GM19372 (cell line): ENCODE results near the gene PARP15.
A peak's percentile ranks its signal among the peaks of the same experiment; 100 is the strongest.
"Not testable (repeated sequence)": the region's sequence is repeated elsewhere in the genome, so short reads cannot be mapped to it uniquely, and the experiment has no call there.

Experiments
- ATAC-seq: cut with Tn5 transposase; IDR thresholded peaks from one replicate; pipeline ENCODE4 v1.9.1; 2021; ENCODE audit warnings: mild to moderate bottlenecking, low read depth, moderate library complexity; ENCODE audit not compliant: unreplicated experiment

PARP15 gene

DNA sequence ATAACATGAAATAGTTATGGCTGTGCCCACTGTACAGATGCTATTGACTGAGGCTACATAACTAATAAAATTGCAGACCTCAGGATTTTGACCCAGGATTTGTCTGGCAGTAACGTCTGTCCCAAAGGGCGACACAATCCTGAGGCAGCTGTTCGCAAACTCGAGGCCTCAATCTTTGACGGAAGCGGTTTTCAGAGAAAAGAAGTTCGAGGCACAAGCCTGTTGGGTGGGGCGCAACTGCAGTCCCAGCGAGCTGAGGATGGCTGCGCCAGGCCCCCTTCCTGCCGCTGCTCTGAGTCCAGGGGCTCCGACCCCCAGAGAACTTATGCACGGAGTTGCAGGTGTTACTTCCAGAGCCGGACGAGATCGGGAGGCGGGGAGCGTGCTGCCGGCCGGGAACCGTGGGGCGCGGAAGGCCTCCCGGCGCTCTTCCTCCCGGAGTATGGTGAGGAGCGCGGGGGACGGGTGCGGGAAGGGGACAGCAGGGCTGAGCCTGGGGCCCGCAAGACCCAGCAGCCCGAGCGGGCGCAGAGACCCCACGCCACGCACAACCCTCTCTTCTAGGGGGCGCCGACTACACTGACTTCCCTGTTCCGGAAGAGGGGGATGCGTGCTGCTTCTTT, at the start of gene PARP15:
TSS of gene PARP15 (plus strand) at position 242 of the 623 bp plus-strand sequence. CDS start at position 260, 18 bp downstream.
- ATAC-seq: no peak

DNA sequence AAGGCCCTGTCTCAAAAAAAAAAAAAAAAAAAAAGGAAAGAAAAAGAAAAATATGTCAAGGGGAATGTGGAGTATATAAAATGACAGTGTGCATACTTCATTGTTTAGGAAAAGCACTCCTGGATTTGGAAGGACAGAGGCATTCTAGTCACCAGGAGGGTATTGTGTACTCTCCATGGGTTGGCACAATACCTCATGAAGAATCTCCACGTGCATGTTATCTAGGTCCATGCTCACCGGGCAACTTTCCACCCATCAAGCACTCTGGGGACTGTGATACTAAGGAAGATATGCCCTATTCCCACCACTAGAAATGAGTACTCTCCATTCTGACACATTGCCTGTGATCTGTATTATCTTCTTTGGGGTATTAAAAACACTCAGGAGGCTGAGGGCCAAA, 47.3 kb upstream of the PARP15 start:
- ATAC-seq: no peak

DNA sequence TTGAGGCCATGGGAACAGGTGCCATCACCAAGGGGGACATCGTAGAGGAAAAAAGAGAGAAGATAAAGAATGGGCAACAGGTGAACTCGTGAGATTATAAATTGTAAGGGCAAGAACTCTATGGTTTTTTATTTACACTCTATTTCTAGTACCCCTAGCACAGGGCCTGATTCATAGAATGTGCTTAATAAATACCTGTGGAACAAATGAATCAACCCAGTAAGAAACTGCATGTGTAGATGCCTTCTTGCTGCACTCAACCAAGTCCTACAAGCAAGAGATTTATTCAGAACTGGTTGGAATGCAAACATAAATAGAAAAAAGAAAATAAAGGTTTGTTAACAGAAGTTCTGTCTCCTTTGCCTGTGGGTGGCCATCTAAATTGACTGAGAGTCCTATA, 44.0 kb upstream of the PARP15 start:
- no peak for ATAC-seq

DNA sequence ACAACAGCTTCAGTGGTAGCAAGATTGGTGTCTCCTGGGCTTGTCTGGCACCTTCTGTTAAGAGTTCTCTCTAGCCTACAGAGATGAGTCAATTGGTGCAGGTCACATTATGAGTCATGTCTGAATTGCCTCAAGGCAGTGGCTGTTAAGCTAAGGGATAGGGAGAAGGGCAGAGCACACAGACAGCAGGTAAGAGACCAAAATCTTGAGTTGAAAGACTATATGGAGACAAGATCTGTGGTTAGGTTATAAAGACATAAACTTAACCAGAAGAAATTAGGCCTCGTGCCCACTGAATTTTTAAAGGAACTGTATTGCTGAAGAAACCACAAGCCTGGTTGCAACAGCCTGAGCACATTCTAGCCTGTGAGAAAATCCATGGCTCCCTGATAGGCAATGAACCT, 43.5 kb upstream of the PARP15 start:
- ATAC-seq: peak; percentile 96

DNA sequence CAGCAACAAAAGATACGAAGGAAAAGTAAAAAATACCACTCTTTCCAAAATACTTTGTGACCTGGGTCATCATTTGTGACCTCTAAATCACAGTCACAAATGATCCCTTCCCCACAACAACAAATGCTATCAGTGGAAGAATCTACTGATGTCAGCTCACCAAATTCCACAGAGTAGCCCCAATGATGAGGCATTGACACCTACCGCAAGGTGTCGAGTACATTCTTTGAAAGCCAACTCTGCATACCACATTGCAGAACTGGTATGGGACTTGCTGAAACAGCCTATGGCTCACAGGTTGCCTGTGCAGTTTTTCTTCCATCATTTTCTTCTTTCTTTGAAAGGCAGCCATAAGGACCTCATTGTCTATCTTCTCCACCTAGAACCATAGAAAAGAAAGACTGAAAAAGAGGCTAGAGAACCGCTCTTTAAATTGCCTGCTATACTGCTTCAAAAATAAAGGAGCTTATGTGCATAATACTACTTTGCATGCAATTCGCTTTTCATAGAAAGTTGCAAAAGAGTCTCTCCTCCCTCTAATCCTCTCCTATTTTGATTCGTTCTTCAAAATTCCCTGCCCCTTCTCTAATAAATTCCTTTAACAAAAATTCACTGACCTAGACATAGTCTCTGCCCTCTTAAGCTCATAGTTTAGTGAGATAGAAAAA, 41.4 kb upstream of the PARP15 start:
- no peak for ATAC-seq

DNA sequence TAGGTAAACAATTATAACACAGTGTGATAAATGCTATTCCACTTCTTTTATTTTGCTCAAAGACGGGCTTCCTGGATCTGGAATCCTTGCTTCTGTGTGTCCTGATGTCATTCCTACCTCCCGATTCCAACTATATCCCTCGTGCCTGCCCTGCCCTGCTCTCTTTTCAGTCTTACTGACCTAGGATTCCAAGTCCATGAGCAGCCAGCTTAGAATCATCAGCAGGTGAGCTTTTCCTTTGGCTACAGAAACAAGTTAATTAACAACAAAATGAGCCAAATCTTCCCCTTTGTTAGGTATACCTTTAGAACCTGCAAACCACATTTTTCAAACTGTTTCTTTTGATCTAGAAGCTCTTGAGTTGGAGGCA, 40.8 kb upstream of the PARP15 start:
- ATAC-seq: no peak

DNA sequence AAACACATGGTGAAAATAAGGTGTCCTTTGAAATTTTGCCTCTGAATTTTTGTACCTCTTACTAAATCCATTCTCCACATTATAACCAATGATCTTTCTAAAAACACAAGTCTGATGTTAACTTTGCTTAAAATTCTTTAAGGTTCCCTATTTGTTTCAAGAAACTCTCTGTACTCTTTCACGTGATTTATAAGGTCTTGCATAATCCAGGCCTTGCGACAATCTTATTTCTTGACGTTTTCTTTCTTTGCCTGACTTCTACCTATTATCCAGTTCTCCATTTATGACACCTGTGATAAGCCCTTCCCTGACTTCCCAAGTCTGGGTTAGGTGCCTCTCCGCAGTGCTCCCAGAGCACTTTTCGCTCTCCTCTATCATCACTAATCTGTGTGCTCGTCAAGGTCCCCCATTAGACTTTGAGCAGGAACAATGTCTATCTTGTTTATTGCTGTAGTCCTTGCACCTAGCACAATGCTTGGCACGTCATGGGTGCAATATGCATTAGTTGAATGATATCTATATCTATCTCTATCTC, 38.4 kb upstream of the PARP15 start:
- ATAC-seq: no peak

DNA sequence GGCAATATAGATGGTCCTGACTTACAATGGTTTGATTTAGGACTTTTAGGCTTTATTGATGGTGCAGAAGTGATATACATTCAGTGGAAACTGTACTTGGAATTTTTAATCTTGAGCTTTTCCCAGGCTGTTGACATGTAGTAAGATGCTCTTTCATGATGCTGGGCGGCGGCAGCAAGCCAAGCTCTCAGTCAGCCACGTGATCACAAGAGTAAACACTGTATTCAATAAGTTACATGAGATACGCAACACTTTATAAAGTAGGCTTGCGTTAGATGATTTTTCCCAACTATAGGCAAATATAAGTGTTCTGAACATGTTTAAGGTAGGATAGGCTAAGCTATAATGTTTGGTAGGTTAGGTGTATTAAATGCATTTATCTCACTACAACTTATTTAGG, 31.3 kb upstream of the PARP15 start:
- no peak for ATAC-seq

DNA sequence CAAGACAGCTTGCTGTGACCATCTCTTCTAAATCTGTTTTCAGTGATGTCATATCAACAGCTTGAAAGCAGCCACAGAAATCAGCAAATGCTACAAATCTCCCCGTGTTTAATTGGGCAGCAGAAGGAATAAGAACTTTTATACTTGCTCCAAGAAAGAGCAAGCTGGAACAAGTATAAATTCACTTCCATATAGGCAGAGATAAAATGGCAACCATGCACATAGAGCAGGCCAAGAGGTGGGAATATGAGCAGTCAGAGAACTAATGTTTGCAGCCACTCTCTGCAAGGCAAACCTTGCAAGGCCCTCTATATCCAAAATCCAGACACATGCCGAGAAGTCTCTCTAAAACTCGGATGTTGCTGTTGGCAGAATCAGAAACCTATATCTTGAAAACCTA, 29.4 kb upstream of the PARP15 start:
- no peak for ATAC-seq

DNA sequence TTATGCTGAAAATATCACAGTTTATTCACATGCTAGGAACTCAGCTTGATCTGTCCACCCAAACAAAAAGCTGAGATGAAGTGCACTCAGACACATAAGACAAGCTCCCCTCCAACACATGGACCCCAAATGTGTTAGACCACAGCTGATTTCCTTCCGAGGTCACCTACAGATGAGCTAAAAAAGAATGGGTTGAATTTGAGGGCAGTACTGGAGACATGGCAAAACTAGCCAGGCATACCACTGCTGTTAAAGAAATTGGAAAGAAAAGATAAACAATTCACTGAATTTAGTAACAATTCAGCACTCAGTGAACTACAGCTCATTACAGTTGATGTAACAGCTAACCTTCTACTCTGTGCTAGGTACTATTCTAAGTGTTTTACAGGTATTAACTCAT, 28.8 kb upstream of the PARP15 start:
- no peak for ATAC-seq

DNA sequence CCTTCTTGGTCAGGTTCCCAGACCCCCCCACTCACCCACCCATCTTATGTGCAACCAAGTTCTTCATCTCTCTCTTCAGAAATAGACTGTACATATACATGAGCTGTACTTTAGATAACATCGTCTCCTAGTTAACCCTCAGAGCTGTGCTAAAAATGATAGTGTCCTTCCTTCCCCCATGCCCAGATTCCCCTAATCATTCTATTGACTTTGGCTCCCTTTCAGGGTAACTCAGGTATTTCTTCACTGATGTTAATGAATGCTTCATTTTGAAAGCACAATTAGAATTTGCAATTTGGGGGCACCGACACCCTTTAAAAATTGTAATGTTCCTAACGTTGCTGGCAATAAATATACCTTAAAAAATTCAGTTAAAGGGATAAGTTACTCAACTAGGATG, 24.3 kb upstream of the PARP15 start:
- ATAC-seq: no peak

DNA sequence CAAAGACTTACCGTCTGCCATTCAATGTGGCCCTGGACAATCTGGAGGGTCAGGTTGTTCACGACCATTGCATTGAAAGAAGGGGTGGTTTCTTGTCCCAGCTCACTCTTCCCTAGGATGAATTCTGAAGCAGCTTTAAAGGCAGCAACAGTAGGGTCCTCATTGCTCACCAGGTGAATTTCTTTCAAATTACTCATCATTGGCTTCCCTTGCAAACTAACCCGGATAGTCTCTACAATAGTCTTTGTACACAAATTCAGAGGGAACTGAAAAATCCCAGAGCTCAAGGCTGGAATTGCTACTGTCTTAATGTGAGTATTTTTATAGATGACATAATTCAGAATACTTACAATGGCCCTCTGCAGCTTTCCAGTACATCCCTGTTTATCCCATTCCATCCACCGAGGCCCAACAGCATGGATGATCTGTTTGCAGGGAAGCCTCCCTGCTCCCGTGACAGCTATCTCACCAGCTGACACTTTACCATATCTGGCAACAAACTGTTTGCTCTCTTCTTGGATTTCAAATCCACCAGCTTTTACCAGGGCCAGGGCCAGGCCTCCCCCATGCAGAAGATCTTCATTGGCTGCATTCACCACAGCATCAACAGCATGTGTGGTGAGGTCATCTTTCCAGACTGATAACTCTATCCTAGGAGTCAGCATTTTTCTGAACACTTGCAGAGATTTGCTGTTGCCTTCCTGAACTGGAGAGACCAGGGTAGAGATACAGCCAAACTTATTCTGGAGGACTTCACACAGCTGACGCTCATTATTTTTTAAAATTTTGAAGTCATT, 22.0 kb upstream of the PARP15 start:
- ATAC-seq: no peak

DNA sequence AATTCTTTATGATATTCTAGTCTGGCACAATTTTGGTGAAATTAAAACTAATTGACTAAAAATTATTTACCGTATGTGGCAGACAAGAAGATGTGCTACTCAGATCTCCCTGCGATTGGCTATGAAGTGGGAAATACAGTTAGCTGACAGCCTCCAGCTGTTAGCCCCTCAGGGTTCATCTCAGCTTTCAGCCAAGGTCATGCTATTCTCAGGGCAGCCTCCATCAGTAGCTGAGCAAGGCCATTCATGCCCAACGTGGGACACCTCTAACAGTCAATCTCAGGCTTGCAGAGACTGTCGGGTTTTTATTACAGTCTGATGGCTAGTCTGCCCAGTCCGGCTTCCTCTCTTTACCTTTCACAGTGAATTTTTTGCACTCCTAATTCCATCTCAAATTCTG, 20.1 kb upstream of the PARP15 start:
- no peak for ATAC-seq

DNA sequence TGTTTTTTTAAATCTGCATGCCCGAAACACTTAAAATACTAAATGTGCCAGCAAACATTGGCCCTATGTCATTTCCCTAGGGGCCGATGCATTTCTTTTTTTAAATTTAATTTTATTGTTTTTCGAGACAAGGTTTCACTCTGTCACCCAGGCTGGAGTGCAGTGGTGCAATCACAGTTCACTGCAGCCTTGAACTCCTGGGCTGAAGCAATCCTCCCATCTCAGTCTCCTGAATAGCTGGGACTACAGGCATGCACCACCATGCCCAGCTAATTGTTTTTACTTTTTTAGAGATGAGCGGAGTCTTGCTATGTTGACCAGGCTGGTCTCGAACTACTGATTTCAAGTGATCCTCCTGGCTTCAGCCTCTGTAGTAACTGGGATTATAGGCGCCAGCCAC, 18.8 kb upstream of the PARP15 start:
- no peak for ATAC-seq

DNA sequence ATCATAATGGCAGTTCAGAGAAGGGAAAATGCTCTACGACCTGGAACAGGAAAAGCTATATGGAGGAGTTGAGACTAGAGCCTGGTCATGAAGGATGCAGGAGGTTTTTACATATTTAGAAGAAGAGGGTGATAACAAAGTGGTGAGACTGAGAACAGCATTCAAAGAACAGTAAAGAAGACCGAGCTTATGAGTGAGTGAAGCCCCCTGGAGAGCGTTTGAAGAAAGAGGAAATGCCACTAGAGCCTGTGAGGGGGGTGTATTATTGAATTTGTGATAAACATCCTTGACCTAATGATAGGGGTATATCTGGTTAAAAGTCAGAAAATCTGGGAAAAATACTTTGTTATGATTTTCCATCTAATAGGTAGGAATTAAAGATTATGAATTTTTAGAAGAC, 17.5 kb upstream of the PARP15 start:
- ATAC-seq: no peak

DNA sequence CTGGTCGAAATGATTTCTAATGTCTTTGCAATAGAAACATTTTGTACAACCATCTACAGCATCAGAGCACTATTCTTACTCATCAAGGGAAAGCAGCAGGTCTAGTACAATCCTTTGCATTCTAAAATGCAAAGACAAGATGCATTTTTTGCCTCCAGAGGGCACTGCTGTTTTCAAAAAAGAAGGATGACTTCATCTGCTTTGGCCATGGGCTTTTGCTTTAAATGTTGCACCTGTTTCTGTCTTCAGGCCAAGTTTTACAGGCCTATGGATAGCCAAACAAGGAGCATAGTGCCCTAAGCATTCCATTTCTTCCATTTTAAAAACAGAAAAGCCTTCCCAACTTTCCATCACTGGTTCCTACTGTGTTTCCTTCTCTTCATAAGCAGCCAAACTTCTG, 16.8 kb upstream of the PARP15 start:
- no peak for ATAC-seq

DNA sequence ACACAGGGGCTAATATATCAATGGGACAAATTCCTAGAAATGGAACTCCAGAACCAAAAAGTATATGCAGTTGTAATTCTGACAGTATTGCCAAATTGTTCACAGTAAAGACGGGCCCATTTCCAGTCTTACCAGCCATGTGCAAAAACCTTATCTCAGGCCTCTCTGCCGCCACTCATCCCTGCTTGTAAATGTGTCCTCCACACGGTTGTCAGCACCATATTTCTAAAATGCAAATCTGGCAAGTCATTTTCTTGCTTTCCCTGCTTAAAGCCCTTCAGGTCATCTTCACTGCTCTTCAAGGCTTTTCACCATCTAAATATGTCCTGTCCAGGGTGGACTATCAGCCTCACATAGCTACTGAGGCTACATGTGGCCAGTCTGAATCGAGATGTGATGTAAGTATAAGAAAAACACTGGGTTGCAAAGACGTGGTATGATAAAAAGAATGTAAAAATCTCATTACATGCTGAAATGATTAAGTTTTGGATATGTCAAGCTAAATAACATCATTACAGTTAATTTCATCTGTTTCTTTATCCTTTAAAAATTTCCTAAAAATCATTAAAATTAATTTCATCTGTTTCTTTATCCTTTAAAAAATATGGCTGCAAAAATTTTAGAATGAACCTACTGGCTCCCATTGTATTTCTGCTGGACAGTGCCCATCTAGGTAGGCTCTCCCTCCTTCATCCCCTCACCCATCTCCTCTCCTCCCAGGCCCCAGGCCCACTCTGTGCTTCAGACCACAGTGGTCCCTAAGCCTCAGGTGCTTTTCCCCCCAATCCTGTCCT, 14.3 kb upstream of the PARP15 start:
- ATAC-seq: no peak

DNA sequence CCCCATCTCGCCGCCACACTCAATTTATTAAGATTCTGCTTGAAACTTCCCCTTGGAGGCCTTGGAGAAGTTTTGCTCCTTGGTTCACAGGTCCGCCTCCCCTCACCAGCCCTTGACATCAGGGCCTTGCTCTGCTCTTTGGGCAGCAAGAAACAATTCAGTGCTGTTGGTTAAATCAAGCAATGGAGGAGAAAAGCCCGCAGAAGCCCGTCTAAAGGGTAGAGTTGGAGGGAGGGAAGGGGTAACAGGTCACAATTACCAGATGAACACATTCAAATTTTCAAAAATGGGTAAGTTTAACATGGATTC, 13.8 kb upstream of the PARP15 start:
- peak; percentile 4 for ATAC-seq

DNA sequence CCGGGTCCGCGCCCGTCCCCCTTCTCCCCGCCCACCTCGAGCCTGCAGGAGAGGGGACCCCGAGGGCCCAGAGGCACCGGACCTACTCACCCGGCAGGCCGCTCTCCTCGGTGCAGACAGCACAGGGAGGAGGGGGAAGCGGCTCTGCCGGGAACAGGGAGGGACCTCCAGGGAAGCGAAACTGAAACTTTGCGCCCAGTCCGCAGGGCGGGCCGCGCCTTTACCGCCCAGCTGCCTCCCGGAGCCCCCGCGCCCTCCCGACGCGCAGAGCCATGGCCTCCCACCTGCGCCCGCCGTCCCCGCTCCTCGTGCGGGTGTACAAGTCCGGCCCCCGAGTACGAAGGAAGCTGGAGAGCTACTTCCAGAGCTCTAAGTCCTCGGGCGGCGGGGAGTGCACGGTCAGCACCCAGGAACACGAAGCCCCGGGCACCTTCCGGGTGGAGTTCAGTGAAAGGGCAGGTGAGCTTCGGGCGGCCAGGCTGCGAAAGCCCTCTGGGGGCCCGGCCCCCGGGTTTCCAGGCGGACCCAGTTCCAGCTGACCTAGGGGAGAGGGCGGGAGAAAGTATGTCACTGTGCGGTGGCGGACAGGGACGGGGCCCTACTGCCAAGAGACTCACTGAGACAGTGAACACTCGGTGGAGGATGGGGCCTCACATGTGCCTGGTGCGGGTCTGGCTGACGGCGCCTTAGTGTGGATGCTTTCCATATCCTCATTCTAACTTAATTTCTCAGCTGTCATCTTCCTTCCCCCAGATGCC, 13.1 kb upstream of the PARP15 start, which contains the start of the genes DTX3L and PARP9:
TSS of gene DTX3L (plus strand) at position 184 of the 758 bp plus-strand sequence. CDS start at position 273, 89 bp downstream.
TSS of gene PARP9 (minus strand) at position 146 of the 758 bp plus-strand sequence. CDS start 4,680 bp downstream, outside the sequence.
- peak; percentile 45 for ATAC-seq

DNA sequence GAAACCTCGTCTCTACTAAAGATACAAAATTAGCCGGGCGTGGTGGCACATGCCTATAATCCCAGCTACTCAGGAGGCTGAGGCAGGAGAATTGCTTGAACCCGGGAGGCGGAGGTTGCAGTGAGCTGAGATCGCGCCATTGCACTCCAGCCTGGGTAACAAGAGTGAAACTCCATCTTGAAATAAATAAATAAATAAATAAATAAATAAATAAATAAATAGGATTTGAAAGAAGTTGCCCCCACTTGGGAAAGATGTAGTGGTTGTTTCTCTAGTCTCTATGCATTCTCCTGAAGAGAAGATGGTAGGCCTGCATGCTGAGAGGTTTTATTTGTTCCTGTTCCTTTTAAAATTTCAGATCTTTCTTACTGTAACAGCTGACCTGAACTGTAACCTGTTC, 9.3 kb upstream of the PARP15 start:
- not testable (repeated sequence) for ATAC-seq
